ENCODE measurements around the gene ZNF407. TPM values are rescaled to one million over a fixed set of nuclear protein-coding genes. Genes with fewer than 3 reads are reported as not detected.

ZNF407 gene
- total RNA-seq, 2 experiments from 2014 or later = 23.2 to 24.7 TPM

DNA sequence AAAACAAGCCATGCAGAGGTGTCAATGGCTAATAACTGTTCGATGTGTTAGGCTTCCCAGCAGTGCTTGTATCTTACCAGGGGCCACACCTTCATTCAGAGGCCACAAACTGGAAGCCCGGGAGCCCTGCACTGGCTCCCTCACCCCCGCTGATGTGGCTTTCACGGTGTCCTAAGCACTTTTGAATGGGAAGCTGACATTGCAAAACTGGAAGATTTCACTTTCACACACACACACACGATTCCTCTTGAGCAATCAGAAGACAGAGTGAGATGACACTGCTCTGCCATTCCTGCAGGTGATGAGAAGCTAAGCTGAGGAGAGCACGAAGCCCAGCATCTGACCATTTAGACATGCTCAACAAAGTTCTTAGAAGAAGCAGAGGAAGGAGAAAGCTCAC, 8.6 kb upstream of the ZNF407 start:
- Mint-ChIP-seq H3K9me3 (peaks cover 3% of the 10 kb centered on the region), H3K4me3 (no peak overlapping the region), H3K36me3 (ENCODE audit: low read depth) (peaks cover 15% of the 10 kb centered on the region), H3K4me1 (ENCODE audit: low read depth) (peaks cover 5% of the 10 kb centered on the region), H3K27ac (no peak overlapping the region), H3K27me3 (peaks cover 33% of the 10 kb centered on the region)
- Histone ChIP-seq H3K4me1 (ENCODE audit: insufficient read depth, low read length) (no peaks in the 10 kb centered on the region), H3K36me3 (ENCODE audit: insufficient read depth, low read length) (peaks cover 10% of the 10 kb centered on the region), H3K4me3 (ENCODE audit: low read length) (no peak overlapping the region), H3K27ac (ENCODE audit: low read depth in 1 of 2, low read length in 2 of 2) (no peak overlapping the region), H3K9me3 (ENCODE audit: control insufficient read depth in 1 of 2, insufficient read depth in 1 of 2, low read length in 2 of 2) (no peaks in the 10 kb centered on the region), H3K27me3 (ENCODE audit: control insufficient read depth in 1 of 2, insufficient read depth in 2 of 2, low read length in 2 of 2) (no peaks in the 10 kb centered on the region)
- ChIA-PET CTCF (no interaction called here), POLR2A (interaction anchor here (0.8 kb wide), 1 partner anchor 10 kb away, joined by 3 read pairs; no protein-coding TSS in a partner anchor)
- intact Hi-C loops (cut with DNase I, micrococcal nuclease) = no loop called here
- TF ChIP-seq, protein P1, sequence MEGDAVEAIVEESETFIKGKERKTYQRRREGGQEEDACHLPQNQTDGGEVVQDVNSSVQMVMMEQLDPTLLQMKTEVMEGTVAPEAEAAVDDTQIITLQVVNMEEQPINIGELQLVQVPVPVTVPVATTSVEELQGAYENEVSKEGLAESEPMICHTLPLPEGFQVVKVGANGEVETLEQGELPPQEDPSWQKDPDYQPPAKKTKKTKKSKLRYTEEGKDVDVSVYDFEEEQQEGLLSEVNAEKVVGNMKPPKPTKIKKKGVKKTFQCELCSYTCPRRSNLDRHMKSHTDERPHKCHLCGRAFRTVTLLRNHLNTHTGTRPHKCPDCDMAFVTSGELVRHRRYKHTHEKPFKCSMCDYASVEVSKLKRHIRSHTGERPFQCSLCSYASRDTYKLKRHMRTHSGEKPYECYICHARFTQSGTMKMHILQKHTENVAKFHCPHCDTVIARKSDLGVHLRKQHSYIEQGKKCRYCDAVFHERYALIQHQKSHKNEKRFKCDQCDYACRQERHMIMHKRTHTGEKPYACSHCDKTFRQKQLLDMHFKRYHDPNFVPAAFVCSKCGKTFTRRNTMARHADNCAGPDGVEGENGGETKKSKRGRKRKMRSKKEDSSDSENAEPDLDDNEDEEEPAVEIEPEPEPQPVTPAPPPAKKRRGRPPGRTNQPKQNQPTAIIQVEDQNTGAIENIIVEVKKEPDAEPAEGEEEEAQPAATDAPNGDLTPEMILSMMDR (IDR thresholded peaks at IDR 0.05) = no peak
- ATAC-seq (ENCODE audit: poor library complexity) = no peak
- peak in 2 of 14 experiments; percentile 37 to 45 for DNase-seq

DNA sequence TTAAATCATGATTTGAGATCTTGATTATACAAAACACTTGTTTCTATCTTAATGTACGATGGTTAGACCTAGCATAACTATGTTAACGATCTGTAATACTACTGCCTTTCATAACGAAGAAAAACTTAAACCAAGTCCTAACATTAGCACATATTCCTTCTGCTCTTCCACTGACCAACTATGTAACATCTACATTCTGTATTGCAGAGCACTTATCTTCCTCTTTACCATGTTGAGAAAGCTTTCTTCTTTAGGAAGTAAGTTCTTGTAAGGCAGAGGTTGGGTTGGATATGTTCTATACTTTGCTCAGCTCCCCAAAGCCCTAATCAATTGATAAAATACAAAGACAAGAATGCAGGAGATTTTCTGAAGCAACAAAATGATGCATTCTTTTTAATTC, 7.9 kb upstream of the ZNF407 start:
- ChIA-PET POLR2A (no interaction called here), CTCF (no interaction called here)
- intact Hi-C loops (cut with DNase I, micrococcal nuclease) = loop anchor here (5.0 to 10.0 kb wide), 3 partner anchors 235 to 1905 kb away; partner anchors contain the start of genes ZNF516 (in 2 of the 2) and PTGR3 (in 1 of the 2)
- Histone ChIP-seq H3K27ac (ENCODE audit: low read depth in 1 of 2, low read length in 2 of 2) (no peak overlapping the region), H3K9me3 (ENCODE audit: control insufficient read depth in 1 of 2, insufficient read depth in 1 of 2, low read length in 2 of 2) (no peaks in the 10 kb centered on the region), H3K4me1 (ENCODE audit: insufficient read depth, low read length) (no peaks in the 10 kb centered on the region), H3K4me3 (ENCODE audit: low read length) (no peak overlapping the region), H3K36me3 (ENCODE audit: insufficient read depth, low read length) (peaks cover 12% of the 10 kb centered on the region), H3K27me3 (ENCODE audit: control insufficient read depth in 1 of 2, insufficient read depth in 2 of 2, low read length in 2 of 2) (no peaks in the 10 kb centered on the region)
- DNase-seq = no peak
- Mint-ChIP-seq H3K36me3 (ENCODE audit: low read depth) (peaks cover 22% of the 10 kb centered on the region), H3K27ac (no peak overlapping the region), H3K9me3 (peaks cover 3% of the 10 kb centered on the region), H3K27me3 (peaks cover 28% of the 10 kb centered on the region), H3K4me1 (ENCODE audit: low read depth) (peaks cover 8% of the 10 kb centered on the region), H3K4me3 (no peak overlapping the region)
- TF ChIP-seq, protein P1 (IDR thresholded peaks at IDR 0.05) = no peak
- ATAC-seq (ENCODE audit: poor library complexity) = no peak

- peaks cover 22% of the 10 kb centered on the region for H3K27me3 Mint-ChIP-seq
- no peak overlapping the region for H3K27ac ChIP-seq (ENCODE audit: low read depth in 1 of 2, low read length in 2 of 2)
- peaks cover 3% of the 10 kb centered on the region for H3K9me3 Mint-ChIP-seq
- no peaks in the 10 kb centered on the region for H3K9me3 ChIP-seq (ENCODE audit: control insufficient read depth in 1 of 2, insufficient read depth in 1 of 2, low read length in 2 of 2)
- ChIA-PET CTCF (interaction anchor here (1.8 kb wide), 1 partner anchor 508 kb away, joined by 3 read pairs; no protein-coding TSS in a partner anchor), POLR2A (interaction anchor here (0.7 kb wide), 1 partner anchor 41 kb away, joined by 3 read pairs; no protein-coding TSS in a partner anchor)
- peaks cover 31% of the 10 kb centered on the region for H3K36me3 Mint-ChIP-seq (ENCODE audit: low read depth)
- peaks cover 17% of the 10 kb centered on the region for H3K4me1 Mint-ChIP-seq (ENCODE audit: low read depth)
- H3K27ac Mint-ChIP-seq = no peak overlapping the region
- no peaks in the 10 kb centered on the region for H3K27me3 ChIP-seq (ENCODE audit: control insufficient read depth in 1 of 2, insufficient read depth in 2 of 2, low read length in 2 of 2)
- no peak for ATAC-seq (ENCODE audit: poor library complexity)
- TF ChIP-seq, protein P1 (IDR thresholded peaks at IDR 0.05) = no peak
- DNase-seq = peak in 1 of 14 experiments; percentile 19
- H3K4me3 ChIP-seq (ENCODE audit: low read length) = no peak overlapping the region
- H3K4me1 ChIP-seq (ENCODE audit: insufficient read depth, low read length) = no peaks in the 10 kb centered on the region
- intact Hi-C loops (cut with DNase I, micrococcal nuclease) = loop anchor here (5.0 to 10.0 kb wide), 3 partner anchors 236 to 1904 kb away; partner anchors contain the start of genes ZNF516 (in 2 of the 2) and PTGR3 (in 1 of the 2)
- no peak overlapping the region for H3K4me3 Mint-ChIP-seq
- H3K36me3 ChIP-seq (ENCODE audit: insufficient read depth, low read length) = peaks cover 15% of the 10 kb centered on the region
Measured at GRCh38 chr18:74590671-74591070, 7.0 kb upstream of the ZNF407 start.
